IMR-90 (cell line): Measurements from ENCODE around the gene FAM124B. TPM values are rescaled to one million over a fixed set of nuclear protein-coding genes. Genes with fewer than 3 reads are reported as not detected.

Experiments used
- ATAC-seq: fragments of 200-7000 bp; cut with Tn5 transposase; 2 replicates; pipeline ENCODE4 v1.9.1; 2020; ENCODE audit warnings: low read depth, mild to moderate bottlenecking, moderate library complexity
- BruUV-seq: library from RNA; stranded (reverse); fragments of 400-500 nt; replicated peaks from 2 replicates; lab custom pipeline; 2021; lab: Mats Ljungman, UMichigan
- CTCF ChIA-PET: fragments of 300-600 bp; formaldehyde crosslinking; extraction: SDS; loops from one replicate; lab custom pipeline; 2021; ENCODE audit warnings: antibody characterized with exemption; lab: Yijun Ruan, JAX
- POLR2A ChIA-PET: fragments of 300-600 bp; sonication (Branson Sonifier 250); formaldehyde crosslinking; loops from one replicate; lab custom pipeline; 2022; ENCODE audit warnings: antibody characterized with exemption; ENCODE audit not compliant: unreplicated experiment; lab: Charles Lee
- DNase-seq: peaks from one replicate; pipeline ENCODE4 v3.0.0; 2013
- H2AFZ ChIP-seq: replicated peaks from 2 replicates; pipeline ENCODE3; 2013; ENCODE audit warnings: low read length, mild to moderate bottlenecking; ENCODE audit not compliant: poor library complexity
- H2AK5ac ChIP-seq: 2 replicates; pipeline ENCODE4 v1.6.1; 2013; ENCODE audit warnings: low read depth, low read length, inconsistent platforms
- H2AK9ac ChIP-seq: replicated peaks from 2 replicates; pipeline ENCODE3; 2013; ENCODE audit warnings: mild to moderate bottlenecking, low read depth, low read length, moderate library complexity; ENCODE audit not compliant: poor library complexity
- H2BK120ac ChIP-seq: 2 replicates; pipeline ENCODE4 v1.6.1; 2013; ENCODE audit warnings: low read depth, low read length, inconsistent platforms
- H2BK15ac ChIP-seq: 3 replicates; pipeline ENCODE4 v1.6.1; 2013; ENCODE audit warnings: low read depth, low read length, inconsistent platforms
- H2BK20ac ChIP-seq: 2 replicates; pipeline ENCODE4 v1.6.1; 2013; ENCODE audit warnings: low read depth, mild to moderate bottlenecking, inconsistent platforms, low read length, moderate library complexity
- H2BK5ac ChIP-seq: 2 replicates; pipeline ENCODE4 v1.6.1; 2013; ENCODE audit warnings: mild to moderate bottlenecking, low read depth, low read length, inconsistent platforms; ENCODE audit not compliant: poor library complexity, severe bottlenecking
- H3K14ac ChIP-seq: replicated peaks from 2 replicates; pipeline ENCODE4 v1.6.1; 2013; ENCODE audit warnings: low read depth, low read length, inconsistent platforms
- H3K18ac ChIP-seq: 2 replicates; pipeline ENCODE4 v1.6.1; 2013; ENCODE audit warnings: low read depth, low read length, control low read depth
- H3K23ac ChIP-seq: 2 replicates; pipeline ENCODE4 v1.6.1; 2013; ENCODE audit warnings: low read depth, low read length, inconsistent platforms
- H3K27ac ChIP-seq: 2 replicates; pipeline ENCODE4 v1.5.1; 2013; ENCODE audit warnings: mild to moderate bottlenecking, control low read depth, low read length; ENCODE audit not compliant: insufficient read depth
- H3K27me3 ChIP-seq: 2 replicates; pipeline ENCODE4 v1.6.1; 2013; ENCODE audit warnings: low read length; ENCODE audit not compliant: control insufficient read depth, insufficient read depth
- H3K36me3 ChIP-seq: 2 replicates; pipeline ENCODE4 v1.6.1; 2013; ENCODE audit warnings: low read length, mixed read lengths; ENCODE audit not compliant: control insufficient read depth, insufficient read depth
- H3K4ac ChIP-seq: 2 replicates; pipeline ENCODE4 v1.6.1; 2013; ENCODE audit warnings: low read depth, low read length, inconsistent platforms
- H3K4me1 ChIP-seq: 2 replicates; pipeline ENCODE4 v1.6.1; 2013; ENCODE audit warnings: low read length, mixed read lengths; ENCODE audit not compliant: control insufficient read depth, insufficient read depth
- H3K4me2 ChIP-seq: 2 replicates; pipeline ENCODE4 v1.6.1; 2013; ENCODE audit warnings: low read depth, mild to moderate bottlenecking, control low read depth, low read length, moderate library complexity
- H3K4me3 ChIP-seq: 2 replicates; pipeline ENCODE4 v1.5.1; 2013; ENCODE audit warnings: low read depth, mild to moderate bottlenecking, control low read depth, low read length, moderate library complexity; ENCODE audit not compliant: insufficient read depth
- H3K56ac ChIP-seq: 2 replicates; pipeline ENCODE4 v1.6.1; 2013; ENCODE audit warnings: low read length, inconsistent platforms; ENCODE audit not compliant: insufficient read depth; ENCODE audit errors: extremely low read depth
- H3K79me1 ChIP-seq, 2 experiments: 2 replicates each; pipeline ENCODE4 v1.6.1; 2013; ENCODE audit warnings: low read length in 2 of 2, inconsistent platforms in 1 of 2, low read depth in 1 of 2
- H3K9ac ChIP-seq: 2 replicates; pipeline ENCODE4 v1.6.1; 2013; ENCODE audit warnings: low read depth, low read length, control low read depth
- H3K9me1 ChIP-seq: 2 replicates; pipeline ENCODE4 v1.6.1; 2013; ENCODE audit warnings: low read length, inconsistent platforms; ENCODE audit not compliant: insufficient read depth
- H3K9me3 ChIP-seq: 2 replicates; pipeline ENCODE4 v1.6.1; 2013; ENCODE audit warnings: low read length; ENCODE audit not compliant: control insufficient read depth, insufficient read depth
- H4K20me1 ChIP-seq: 2 replicates; pipeline ENCODE4 v1.6.1; 2013; ENCODE audit warnings: low read length, inconsistent platforms; ENCODE audit not compliant: insufficient read depth
- H4K5ac ChIP-seq: 2 replicates; pipeline ENCODE4 v1.6.1; 2013; ENCODE audit warnings: mild to moderate bottlenecking, low read depth, low read length, control low read depth
- H4K8ac ChIP-seq, 2 experiments: 2 replicates each; pipeline ENCODE4 v1.6.1; 2013; ENCODE audit warnings: low read depth in 2 of 2, low read length in 2 of 2, control low read depth in 1 of 2, inconsistent platforms in 1 of 2
- H4K91ac ChIP-seq: 2 replicates; pipeline ENCODE4 v1.6.1; 2013; ENCODE audit warnings: low read depth, low read length, inconsistent platforms; ENCODE audit not compliant: insufficient read depth
- BHLHE40 ChIP-seq: fragments of 150-350 bp; IDR thresholded peaks from 2 replicates; pipeline ENCODE4 v1.6.1; 2016; ENCODE audit warnings: mild to moderate bottlenecking, low read depth, low read length
- CEBPB ChIP-seq: IDR thresholded peaks from 2 replicates; pipeline ENCODE4 v1.6.1; 2012; ENCODE audit warnings: low read depth, low read length, improper control_type of control experiment
- CHD1 ChIP-seq: IDR thresholded peaks from 2 replicates; pipeline ENCODE4 v1.6.1; 2012; ENCODE audit warnings: low read depth, low read length, improper control_type of control experiment
- FOS ChIP-seq: fragments of 150-350 bp; IDR thresholded peaks from 2 replicates; pipeline ENCODE4 v1.6.1; 2016; ENCODE audit warnings: low read depth, low read length
- MAFK ChIP-seq: IDR thresholded peaks from 2 replicates; pipeline ENCODE4 v1.6.1; 2012; ENCODE audit warnings: low read depth, low read length, improper control_type of control experiment
- MAZ ChIP-seq: IDR thresholded peaks from 2 replicates; pipeline ENCODE4 v1.6.1; 2012; ENCODE audit warnings: low read depth, mild to moderate bottlenecking, low read length, improper control_type of control experiment, moderate library complexity, borderline replicate concordance
- MXI1 ChIP-seq: IDR thresholded peaks from 2 replicates; pipeline ENCODE4 v1.6.1; 2012; ENCODE audit warnings: low read depth, mild to moderate bottlenecking, low read length, moderate library complexity, borderline replicate concordance
- NFE2L2 ChIP-seq: fragments of 150-350 bp; IDR thresholded peaks from 2 replicates; pipeline ENCODE4 v1.6.1; 2016; ENCODE audit warnings: low read depth, mild to moderate bottlenecking, low read length
- POLR2A ChIP-seq: IDR thresholded peaks from 2 replicates; pipeline ENCODE4 v1.6.1; 2012; ENCODE audit warnings: mild to moderate bottlenecking, low read depth, low read length
- RAD21 ChIP-seq: IDR thresholded peaks from 2 replicates; pipeline ENCODE4 v1.6.1; 2012; ENCODE audit warnings: low read length, improper control_type of control experiment
- RCOR1 ChIP-seq: IDR thresholded peaks from 2 replicates; pipeline ENCODE4 v1.6.1; 2012; ENCODE audit warnings: mild to moderate bottlenecking, low read length, improper control_type of control experiment; ENCODE audit not compliant: insufficient replicate concordance
- RFX5 ChIP-seq: IDR thresholded peaks from 2 replicates; pipeline ENCODE4 v1.8.0; 2012; ENCODE audit warnings: low read depth, mild to moderate bottlenecking, low read length, moderate library complexity
- SMC3 ChIP-seq: fragments of 150-350 bp; IDR thresholded peaks from 2 replicates; pipeline ENCODE4 v1.6.1; 2016; ENCODE audit warnings: low read depth, mild to moderate bottlenecking, antibody characterized with exemption, low read length, moderate library complexity
- USF2 ChIP-seq: fragments of 150-350 bp; IDR thresholded peaks from 2 replicates; pipeline ENCODE4 v1.6.1; 2017; ENCODE audit warnings: mild to moderate bottlenecking, antibody characterized with exemption, low read length, low read depth
- WGBS, 2 experiments: methylation state at CpG; one replicate each; pipeline versions ENCODE4 v1.1.5 to v1.1.7; 2013; ENCODE audit warnings: missing lambda C conversion rate in 2 of 2; ENCODE audit not compliant: insufficient read length in 1 of 2; ENCODE audit errors: extremely low coverage in 2 of 2; 5-methylcytosine and 5-hydroxymethylcytosine counted together
- dilution Hi-C: fragments of 300-500 bp; cut with HindIII; formaldehyde crosslinking; loops from one replicate; pipeline ENCODE4 v1.14.3; 2018; ENCODE audit warnings: low sequenced_read_pairs; ENCODE audit not compliant: unreplicated experiment
- in situ Hi-C: fragments of 300-500 bp; cut with MboI; formaldehyde crosslinking; loops from 3 replicates; pipeline ENCODE4 v1.14.3; 2019; ENCODE audit warnings: low sequenced_read_pairs, inconsistent platforms, mixed read lengths
- intact Hi-C: fragments of 100-400 bp; cut with micrococcal nuclease; formaldehyde crosslinking; loops from 2 replicates; pipeline ENCODE4 v1.10.0; 2022
- polyA plus RNA-seq, 3 experiments: library from polyadenylated mRNA; depleted of rRNA; stranded (reverse); fragments of >200 nt; gene quantifications; 2 replicates each; pipeline ENCODE4 v1.2.3, GENCODE V29; 2012; ENCODE audit warnings: low replicate concordance in 1 of 3
- total RNA-seq: library from RNA; depleted of rRNA; stranded (reverse); fragments of >200 nt; gene quantifications from 2 replicates; pipeline ENCODE4 v1.2.3, GENCODE V29; 2012
- TF ChIP-seq, protein P1 (sequence below): fragments of 150-350 bp; IDR thresholded peaks from 2 replicates; pipeline ENCODE4 v1.6.1; 2016; ENCODE audit warnings: low read depth, mild to moderate bottlenecking, low read length, moderate library complexity, borderline replicate concordance

The FAM124B gene
- total and polyA plus RNA-seq, 2 of the 4 experiments (the other 2 are of a cell fraction) = not detected

- H3K27me3 ChIP-seq = peaks cover 7% of the 10 kb centered on the region; the same call in 1 of the 2 replicates
- DNase-seq (no peak), ATAC-seq (no peak)
- no peaks in the 10 kb centered on the region for H4K20me1 ChIP-seq
- no peak overlapping the region for H3K27ac ChIP-seq
- POLR2A ChIA-PET = no interaction called here
- no peak overlapping the region for H4K5ac ChIP-seq
- no peaks in the 10 kb centered on the region for H3K9me1 ChIP-seq
- H3K4me2 ChIP-seq = no peak overlapping the region
- no peak overlapping the region for H3K4ac ChIP-seq
- H2BK20ac ChIP-seq = no peak overlapping the region
- no peaks in the 10 kb centered on the region for H3K4me1 ChIP-seq
- H3K9ac ChIP-seq = no peak overlapping the region
- in situ Hi-C loops = loop anchor here (25.0 kb wide), 2 partner anchors 649 to 1274 kb away; no protein-coding TSS in a partner anchor
- no peak overlapping the region for H3K23ac ChIP-seq
- no peaks in the 10 kb centered on the region for H3K79me1 ChIP-seq
- CTCF ChIA-PET = no interaction called here
- H3K9me3 ChIP-seq = no peaks in the 10 kb centered on the region
- H3K4me3 ChIP-seq = no peak overlapping the region
- H2BK5ac ChIP-seq = no peak overlapping the region
- no peak overlapping the region for H2BK120ac ChIP-seq
- H3K36me3 ChIP-seq = no peaks in the 10 kb centered on the region
- H2AFZ ChIP-seq = no peak overlapping the region
- BruUV-seq = no TSS peak
- no peak overlapping the region for H4K91ac ChIP-seq
- no peak overlapping the region for H2BK15ac ChIP-seq
- WGBS, 2 experiments = 100% methylated on average over 1 of the region's 3 CpGs; no CpG with 5 or more reads in 1 of the 2 experiments
- no peak overlapping the region for H2AK5ac ChIP-seq
- no peak overlapping the region for H3K14ac ChIP-seq
- H3K18ac ChIP-seq = no peak overlapping the region
- intact Hi-C loops = no loop called here
- no peak overlapping the region for H3K56ac ChIP-seq
- dilution Hi-C loops = no loop called here
- no peak overlapping the region for H2AK9ac ChIP-seq
- H4K8ac ChIP-seq = no peak overlapping the region
- no peak for TF ChIP-seq CHD1
- TF ChIP-seq MXI1 = no peak
- no peak for TF ChIP-seq NFE2L2
- TF ChIP-seq CEBPB = no peak
- no peak for TF ChIP-seq POLR2A
- no peak for TF ChIP-seq MAFK
- TF ChIP-seq RFX5 = no peak
- TF ChIP-seq MAZ = no peak
- TF ChIP-seq RAD21 = no peak
- TF ChIP-seq RCOR1 = no peak
- no peak for TF ChIP-seq SMC3
- no peak for TF ChIP-seq BHLHE40
- TF ChIP-seq USF2 = no peak
- TF ChIP-seq FOS = no peak
- TF ChIP-seq, protein P1, sequence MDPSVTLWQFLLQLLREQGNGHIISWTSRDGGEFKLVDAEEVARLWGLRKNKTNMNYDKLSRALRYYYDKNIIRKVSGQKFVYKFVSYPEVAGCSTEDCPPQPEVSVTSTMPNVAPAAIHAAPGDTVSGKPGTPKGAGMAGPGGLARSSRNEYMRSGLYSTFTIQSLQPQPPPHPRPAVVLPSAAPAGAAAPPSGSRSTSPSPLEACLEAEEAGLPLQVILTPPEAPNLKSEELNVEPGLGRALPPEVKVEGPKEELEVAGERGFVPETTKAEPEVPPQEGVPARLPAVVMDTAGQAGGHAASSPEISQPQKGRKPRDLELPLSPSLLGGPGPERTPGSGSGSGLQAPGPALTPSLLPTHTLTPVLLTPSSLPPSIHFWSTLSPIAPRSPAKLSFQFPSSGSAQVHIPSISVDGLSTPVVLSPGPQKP = no peak
Observed at GRCh38 chr2:224363281-224363680, 38.6 kb downstream of the FAM124B start.
